ENCODE measurements around the gene FARP1. TPM values are rescaled to one million over a fixed set of nuclear protein-coding genes. Genes with fewer than 3 reads are reported as not detected.
A peak's percentile ranks its signal among the peaks of the same experiment; 100 is the strongest.

Gene FARP1
- total RNA-seq, 2 experiments from 2014 or later, result not detected

- intact Hi-C loops (cut with micrococcal nuclease; ENCODE audit: unreplicated experiment), result no loop called here
- H3K4me1 ChIP-seq (ENCODE audit: insufficient read depth, low read length, poor library complexity, severe bottlenecking), result peaks cover 25% of the 10 kb centered on the region
- ChIA-PET CTCF (ENCODE audit: unreplicated experiment) (no interaction called here), POLR2A (interaction anchor here (0.9 kb wide), 1 partner anchor 9 kb away, joined by 4 read pairs; no protein-coding TSS in a partner anchor)
- peak overlapping the region; percentile 36 for H3K4me2 ChIP-seq (ENCODE audit: low read length)
- H2AFZ ChIP-seq (ENCODE audit: low read length), result no peak overlapping the region
- H3K36me3 ChIP-seq (ENCODE audit: insufficient read depth, low read length), result no peaks in the 10 kb centered on the region; the same call in 1 of the 2 replicates
- H3K9me2 ChIP-seq (ENCODE audit: insufficient read depth, low read length), result no peaks in the 10 kb centered on the region
- TF ChIP-seq CTCF (conservative IDR thresholded peaks at IDR 0.05; ENCODE audit: low read length) (no peak), EZH2phosphoT487 (IDR thresholded peaks at IDR 0.05; ENCODE audit: borderline replicate concordance, low read depth, low read length) (no peak)
- no peak for DNase-seq (ENCODE audit: low spot score)
- BruUV-seq (replicated peaks), result no TSS peak
- H3K9me3 ChIP-seq (ENCODE audit: low read length), result no peaks in the 10 kb centered on the region
- peaks cover 18% of the 10 kb centered on the region; the same call in 1 of the 2 replicates for H4K20me1 ChIP-seq (ENCODE audit: insufficient read depth, low read length)
- H3K4me3 ChIP-seq (ENCODE audit: low read depth, low read length, poor library complexity, severe bottlenecking), result no peak overlapping the region
- H3K27ac ChIP-seq (ENCODE audit: low read depth, low read length, poor library complexity, severe bottlenecking), result no peak overlapping the region
- H3K79me2 ChIP-seq (ENCODE audit: insufficient read depth, low read depth, low read length), result peaks cover 40% of the 10 kb centered on the region
These were observed 351.9 kb downstream of the FARP1 start for GRCh38 chr13:98494769-98495168.

- POLR2A ChIA-PET, result no interaction called here
- H3K27ac ChIP-seq (ENCODE audit: low read depth, low read length, poor library complexity, severe bottlenecking), result no peak overlapping the region
- H3K4me3 ChIP-seq (ENCODE audit: low read depth, low read length, poor library complexity, severe bottlenecking), result no peak overlapping the region
- H3K9me3 ChIP-seq (ENCODE audit: low read length), result no peaks in the 10 kb centered on the region
- H3K4me1 ChIP-seq (ENCODE audit: insufficient read depth, low read length, poor library complexity, severe bottlenecking), result peaks cover 14% of the 10 kb centered on the region
- no TSS peak for BruUV-seq (replicated peaks)
- no peak for TF ChIP-seq EZH2phosphoT487 (IDR thresholded peaks at IDR 0.05; ENCODE audit: borderline replicate concordance, low read depth, low read length)
- TF ChIP-seq CTCF (conservative IDR thresholded peaks at IDR 0.05; ENCODE audit: low read length), result no peak
- peaks cover 34% of the 10 kb centered on the region for H3K79me2 ChIP-seq (ENCODE audit: insufficient read depth, low read depth, low read length)
- H3K4me2 ChIP-seq (ENCODE audit: low read length), result no peak overlapping the region
- no peaks in the 10 kb centered on the region for H3K9me2 ChIP-seq (ENCODE audit: insufficient read depth, low read length)
- intact Hi-C loops (cut with micrococcal nuclease; ENCODE audit: unreplicated experiment), result no loop called here
- H4K20me1 ChIP-seq (ENCODE audit: insufficient read depth, low read length), result peaks cover 8% of the 10 kb centered on the region; the same call in 1 of the 2 replicates
- no peak for DNase-seq (ENCODE audit: low spot score)
- CTCF ChIA-PET (ENCODE audit: unreplicated experiment), result no interaction called here
- no peak overlapping the region for H2AFZ ChIP-seq (ENCODE audit: low read length)
- H3K36me3 ChIP-seq (ENCODE audit: insufficient read depth, low read length), result no peaks in the 10 kb centered on the region; the same call in 1 of the 2 replicates
These were observed 353.0 kb downstream of the FARP1 start for GRCh38 chr13:98495627-98496478.

GRCh38 chr13:98496479-98496791 lies 353.5 kb downstream of the FARP1 start:
- TF ChIP-seq CTCF (conservative IDR thresholded peaks at IDR 0.05; ENCODE audit: low read length), result no peak
- no peak overlapping the region for H3K4me3 ChIP-seq (ENCODE audit: low read depth, low read length, poor library complexity, severe bottlenecking)
- peaks cover 33% of the 10 kb centered on the region for H3K79me2 ChIP-seq (ENCODE audit: insufficient read depth, low read depth, low read length)
- no peak overlapping the region for H3K27ac ChIP-seq (ENCODE audit: low read depth, low read length, poor library complexity, severe bottlenecking)
- peaks cover 14% of the 10 kb centered on the region for H3K4me1 ChIP-seq (ENCODE audit: insufficient read depth, low read length, poor library complexity, severe bottlenecking)
- ChIA-PET POLR2A (no interaction called here), CTCF (ENCODE audit: unreplicated experiment) (no interaction called here)
- intact Hi-C loops (cut with micrococcal nuclease; ENCODE audit: unreplicated experiment), result no loop called here
- peaks cover 2% of the 10 kb centered on the region; the same call in 1 of the 2 replicates for H4K20me1 ChIP-seq (ENCODE audit: insufficient read depth, low read length)
- no peaks in the 10 kb centered on the region for H3K9me2 ChIP-seq (ENCODE audit: insufficient read depth, low read length)
- no peak for DNase-seq (ENCODE audit: low spot score)
- no peak overlapping the region for H2AFZ ChIP-seq (ENCODE audit: low read length)
- H3K36me3 ChIP-seq (ENCODE audit: insufficient read depth, low read length), result no peaks in the 10 kb centered on the region; the same call in 1 of the 2 replicates
- no TSS peak for BruUV-seq (replicated peaks)
- H3K9me3 ChIP-seq (ENCODE audit: low read length), result no peaks in the 10 kb centered on the region
- no peak overlapping the region for H3K4me2 ChIP-seq (ENCODE audit: low read length)
